ENCODE measurements around the gene BRD9.

The BRD9 gene

GRCh38 chr5:863244-863805 is 29.3 kb downstream of the BRD9 start:
- DNase-seq (ENCODE audit: low read depth, low spot score) = no peak
- no peak for TF ChIP-seq CTCF (IDR thresholded peaks at IDR 0.05; ENCODE audit: low read depth, low read length)
- in situ Hi-C loops (cut with HindIII; ENCODE audit: low sequenced_read_pairs) = no loop called here
- H3K4me3 ChIP-seq (ENCODE audit: low read depth, low read length) = no peak overlapping the region

- in situ Hi-C loops (cut with HindIII; ENCODE audit: low sequenced_read_pairs) = no loop called here
- TF ChIP-seq CTCF (IDR thresholded peaks at IDR 0.05; ENCODE audit: low read depth, low read length) = no peak
Observed at GRCh38 chr5:862367-863243, 30.0 kb downstream of the BRD9 start.

GRCh38 chr5:861442-862366 is 30.9 kb downstream of the BRD9 start:
- no peak overlapping the region for H3K4me3 ChIP-seq (ENCODE audit: low read depth, low read length)
- TF ChIP-seq CTCF (IDR thresholded peaks at IDR 0.05; ENCODE audit: low read depth, low read length) = no peak
- in situ Hi-C loops (cut with HindIII; ENCODE audit: low sequenced_read_pairs) = no loop called here
- DNase-seq (ENCODE audit: low read depth, low spot score) = no peak

More at GRCh38 chr5:862367-863243, 30.0 kb downstream of the BRD9 start:
- DNase-seq (ENCODE audit: low read depth, low spot score) = no peak
- H3K4me3 ChIP-seq (ENCODE audit: low read depth, low read length) = no peak overlapping the region

- H3K4me3 ChIP-seq (ENCODE audit: low read depth, low read length) = no peak overlapping the region
- no peak for DNase-seq (ENCODE audit: low read depth, low spot score)
- no peak for TF ChIP-seq CTCF (IDR thresholded peaks at IDR 0.05; ENCODE audit: low read depth, low read length)
- in situ Hi-C loops (cut with HindIII; ENCODE audit: low sequenced_read_pairs) = no loop called here
Observed at GRCh38 chr5:860506-861150, 32.0 kb downstream of the BRD9 start.

GRCh38 chr5:859798-860296 is 32.8 kb downstream of the BRD9 start:
- in situ Hi-C loops (cut with HindIII; ENCODE audit: low sequenced_read_pairs) = no loop called here
- no peak overlapping the region for H3K4me3 ChIP-seq (ENCODE audit: low read depth, low read length)
- no peak for DNase-seq (ENCODE audit: low read depth, low spot score)
- TF ChIP-seq CTCF (IDR thresholded peaks at IDR 0.05; ENCODE audit: low read depth, low read length) = no peak

GRCh38 chr5:859391-859790 is 33.2 kb downstream of the BRD9 start:
- in situ Hi-C loops (cut with HindIII; ENCODE audit: low sequenced_read_pairs) = no loop called here
- H3K4me3 ChIP-seq (ENCODE audit: low read depth, low read length) = no peak overlapping the region
- DNase-seq (ENCODE audit: low read depth, low spot score) = no peak
- TF ChIP-seq CTCF (IDR thresholded peaks at IDR 0.05; ENCODE audit: low read depth, low read length) = no peak

Measured in astrocyte of the spinal cord (primary cell).